ENCODE data around the gene BRPF3. TPM values are rescaled to one million over a fixed set of nuclear protein-coding genes. Genes with fewer than 3 reads are reported as not detected.

Gene BRPF3
- total and polyA plus RNA-seq, 2 experiments from 2014 or later: 15.9 to 17.3 TPM

DNA sequence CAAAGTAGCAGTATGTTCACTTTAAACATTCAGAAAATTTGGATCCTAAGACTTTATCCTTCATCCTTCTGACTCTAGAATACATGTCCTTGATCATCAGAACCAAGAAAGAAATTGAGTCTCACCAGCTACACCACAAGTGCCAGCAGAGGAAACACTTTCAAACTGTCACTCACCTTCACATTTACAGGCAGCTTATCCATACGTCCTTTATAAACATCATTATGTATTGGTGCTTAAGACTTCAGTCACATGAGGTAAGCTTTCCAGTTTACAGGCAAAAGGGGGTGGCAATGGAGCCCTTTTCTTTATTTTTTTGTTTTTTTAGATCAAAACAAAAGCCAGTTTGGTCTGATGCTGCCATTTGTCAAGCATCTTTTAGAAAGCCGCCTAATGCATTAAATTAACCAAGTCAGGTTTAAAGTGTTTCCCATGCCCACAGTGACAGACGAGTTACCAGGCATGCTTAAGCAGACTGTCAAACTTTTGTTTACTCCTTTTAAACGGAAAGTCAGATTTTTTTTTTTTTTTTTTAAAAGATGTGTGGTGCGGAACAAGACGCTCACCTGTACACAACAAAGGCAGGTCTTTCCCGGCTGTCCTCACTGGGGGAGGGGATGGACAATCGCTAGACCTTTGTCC, 952 bp upstream of the BRPF3 start:
- TF ChIP-seq, protein P1, sequence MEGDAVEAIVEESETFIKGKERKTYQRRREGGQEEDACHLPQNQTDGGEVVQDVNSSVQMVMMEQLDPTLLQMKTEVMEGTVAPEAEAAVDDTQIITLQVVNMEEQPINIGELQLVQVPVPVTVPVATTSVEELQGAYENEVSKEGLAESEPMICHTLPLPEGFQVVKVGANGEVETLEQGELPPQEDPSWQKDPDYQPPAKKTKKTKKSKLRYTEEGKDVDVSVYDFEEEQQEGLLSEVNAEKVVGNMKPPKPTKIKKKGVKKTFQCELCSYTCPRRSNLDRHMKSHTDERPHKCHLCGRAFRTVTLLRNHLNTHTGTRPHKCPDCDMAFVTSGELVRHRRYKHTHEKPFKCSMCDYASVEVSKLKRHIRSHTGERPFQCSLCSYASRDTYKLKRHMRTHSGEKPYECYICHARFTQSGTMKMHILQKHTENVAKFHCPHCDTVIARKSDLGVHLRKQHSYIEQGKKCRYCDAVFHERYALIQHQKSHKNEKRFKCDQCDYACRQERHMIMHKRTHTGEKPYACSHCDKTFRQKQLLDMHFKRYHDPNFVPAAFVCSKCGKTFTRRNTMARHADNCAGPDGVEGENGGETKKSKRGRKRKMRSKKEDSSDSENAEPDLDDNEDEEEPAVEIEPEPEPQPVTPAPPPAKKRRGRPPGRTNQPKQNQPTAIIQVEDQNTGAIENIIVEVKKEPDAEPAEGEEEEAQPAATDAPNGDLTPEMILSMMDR (IDR thresholded peaks at IDR 0.05; ENCODE audit: low read depth, low read length): no peak
- Histone ChIP-seq H3K27ac (peak overlapping the region; percentile 100), H3K27me3 (no peaks in the 10 kb centered on the region), H3K4me1 (ENCODE audit: low read depth) (peaks cover 18% of the 10 kb centered on the region), H3K4me3 (peak overlapping the region; percentile 96), H3K9me3 (ENCODE audit: low read depth) (no peaks in the 10 kb centered on the region), H3K36me3 (no peaks in the 10 kb centered on the region)
- DNase-seq (ENCODE audit: low read depth in 1 of 2, low spot score in 1 of 2): peak in 1 of 2 donors; percentile 2

DNA sequence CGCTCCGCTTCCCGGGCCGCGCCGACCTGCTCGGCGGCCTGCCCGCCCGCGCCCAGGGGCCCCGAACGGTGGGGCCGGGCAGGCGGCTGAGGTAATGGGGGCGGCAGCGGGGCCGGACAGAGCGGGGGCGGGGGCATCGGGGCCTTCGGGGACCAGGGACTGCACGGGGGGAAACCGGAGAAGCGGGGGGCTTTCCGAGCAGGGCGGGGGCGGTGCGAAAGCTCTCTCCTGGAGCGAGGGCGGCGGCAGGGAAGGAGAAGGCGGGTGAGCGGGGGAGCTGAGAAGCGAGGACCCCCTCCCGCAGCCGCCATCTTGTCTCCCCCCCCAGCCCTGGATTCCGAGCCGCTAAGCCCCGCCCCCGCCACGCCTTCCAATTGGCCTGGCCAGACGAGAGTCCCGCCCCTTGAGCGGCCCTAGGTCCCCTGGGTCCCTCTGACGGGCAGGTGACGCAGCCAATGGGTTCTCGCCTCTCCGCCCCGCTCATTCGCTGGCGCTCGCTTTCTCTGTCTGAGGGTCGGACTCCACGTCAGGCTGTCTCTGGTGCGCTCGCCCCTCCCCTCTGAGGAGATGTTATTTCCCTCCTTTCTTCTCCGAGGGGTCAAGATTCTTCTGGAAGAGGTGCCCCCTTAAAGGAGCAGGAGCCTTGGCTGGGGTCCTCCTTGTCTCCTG, 470 bp downstream of the BRPF3 start:
- Histone ChIP-seq H3K4me1 (ENCODE audit: low read depth) (peaks cover 18% of the 10 kb centered on the region), H3K9me3 (ENCODE audit: low read depth) (no peaks in the 10 kb centered on the region), H3K27ac (peak overlapping the region; percentile 100), H3K36me3 (peaks cover 8% of the 10 kb centered on the region), H3K4me3 (peak overlapping the region; percentile 96), H3K27me3 (no peaks in the 10 kb centered on the region)
- TF ChIP-seq, protein P1 (IDR thresholded peaks at IDR 0.05; ENCODE audit: low read depth, low read length): no peak
- DNase-seq (ENCODE audit: low read depth in 1 of 2, low spot score in 1 of 2): peak; percentile 98 to 100

DNA sequence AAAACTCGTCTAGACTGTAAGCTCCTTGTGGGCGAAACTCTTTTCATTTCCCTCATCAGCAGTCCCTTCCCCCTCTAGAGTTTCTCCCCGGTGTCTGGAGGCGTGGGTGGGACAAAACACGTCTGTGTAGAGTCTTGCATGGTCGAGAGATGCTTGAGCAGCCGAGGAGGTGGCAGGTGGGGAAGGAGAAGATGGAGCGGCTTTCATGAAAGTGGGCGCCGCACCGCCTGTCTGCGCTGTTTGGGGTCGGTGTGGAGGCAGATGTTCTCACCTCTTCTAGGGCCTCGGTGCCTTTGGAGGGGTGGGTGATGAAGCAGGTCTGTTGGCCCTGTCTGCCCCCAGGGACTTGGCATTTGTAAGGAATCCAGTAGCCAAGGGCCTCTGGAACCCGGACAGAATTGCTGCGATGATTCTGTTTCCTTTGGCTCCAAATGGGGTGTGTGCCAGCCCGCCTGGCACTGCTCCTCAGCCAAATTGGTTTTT, 1.2 kb downstream of the BRPF3 start:
- TF ChIP-seq, protein P1 (IDR thresholded peaks at IDR 0.05; ENCODE audit: low read depth, low read length): no peak
- Histone ChIP-seq H3K9me3 (ENCODE audit: low read depth) (no peaks in the 10 kb centered on the region), H3K27ac (no peak overlapping the region), H3K27me3 (no peaks in the 10 kb centered on the region), H3K36me3 (peaks cover 12% of the 10 kb centered on the region), H3K4me3 (peak overlapping the region; percentile 96), H3K4me1 (ENCODE audit: low read depth) (peaks cover 18% of the 10 kb centered on the region)
- DNase-seq (ENCODE audit: low read depth in 1 of 2, low spot score in 1 of 2): no peak

DNA sequence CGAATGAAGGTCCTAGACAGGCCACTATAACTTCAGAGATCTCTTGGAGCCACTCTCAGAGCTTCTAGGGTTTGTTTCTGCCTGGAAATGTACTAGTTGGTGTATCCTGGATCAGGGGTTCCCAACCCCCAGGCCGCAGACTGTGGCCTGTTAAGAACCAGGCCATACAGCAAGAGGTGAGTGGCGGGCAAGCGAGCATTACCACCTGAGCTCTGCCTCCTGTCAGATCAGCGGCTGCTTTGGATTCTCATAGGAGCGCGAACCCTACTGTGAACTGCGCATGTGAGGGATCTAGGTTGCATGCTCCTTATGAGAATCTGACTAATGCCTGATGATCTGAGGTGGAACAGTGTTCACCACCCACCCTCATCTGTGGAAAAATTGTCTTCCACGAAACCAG, 2.4 kb downstream of the BRPF3 start:
- Histone ChIP-seq H3K36me3 (peaks cover 18% of the 10 kb centered on the region), H3K27ac (no peak overlapping the region), H3K9me3 (ENCODE audit: low read depth) (no peaks in the 10 kb centered on the region), H3K27me3 (no peaks in the 10 kb centered on the region), H3K4me1 (ENCODE audit: low read depth) (peaks cover 18% of the 10 kb centered on the region), H3K4me3 (no peak overlapping the region)
- DNase-seq (ENCODE audit: low read depth in 1 of 2, low spot score in 1 of 2): no peak
- TF ChIP-seq, protein P1 (IDR thresholded peaks at IDR 0.05; ENCODE audit: low read depth, low read length): no peak

GRCh38 chr6:36200154-36200891, 3.8 kb downstream of the BRPF3 start:
- Histone ChIP-seq H3K9me3 (ENCODE audit: low read depth) (no peaks in the 10 kb centered on the region), H3K4me1 (ENCODE audit: low read depth) (peaks cover 13% of the 10 kb centered on the region), H3K27ac (no peak overlapping the region), H3K36me3 (peaks cover 18% of the 10 kb centered on the region), H3K4me3 (no peak overlapping the region), H3K27me3 (no peaks in the 10 kb centered on the region)
- DNase-seq (ENCODE audit: low read depth in 1 of 2, low spot score in 1 of 2): no peak
- TF ChIP-seq, protein P1 (IDR thresholded peaks at IDR 0.05; ENCODE audit: low read depth, low read length): no peak
